Lower leg skin (tissue), 4 donors: ENCODE results near the gene TSEN54. TPM values are rescaled to one million over a fixed set of nuclear protein-coding genes. Genes with fewer than 3 reads are reported as not detected.

Experiments
- DNase-seq, 2 donors: peaks; one replicate each; pipeline ENCODE4 v3.0.0-alpha.2; 2019; ENCODE audit warnings: low spot score in 2 of 2
- H3K4me3 ChIP-seq: fragments of 200-600 bp; sonication (generic); 2 replicates; pipeline ENCODE4 v1.5.1; 2017; ENCODE audit warnings: mild to moderate bottlenecking, low read depth; ENCODE audit not compliant: poor library complexity, severe bottlenecking
- CTCF ChIP-seq, 3 donors: fragments of 450-650 bp; IDR thresholded peaks; one replicate each; pipeline ENCODE4 v1.5.1; 2016; ENCODE audit warnings: antibody characterized with exemption in 3 of 3, mild to moderate bottlenecking in 3 of 3, moderate library complexity in 2 of 3
- POLR2A ChIP-seq, 2 donors: fragments of 450-650 bp; IDR thresholded peaks; one replicate each; pipeline ENCODE4 v1.6.1; 2016 to 2017; ENCODE audit warnings: antibody characterized with exemption in 2 of 2, mild to moderate bottlenecking in 1 of 2, moderate library complexity in 1 of 2
- WGBS, 2 donors: methylation state at CpG; one replicate each; pipeline ENCODE4 v1.1.5; 2018; 5-methylcytosine and 5-hydroxymethylcytosine counted together
- intact Hi-C: fragments of 100-400 bp; cut with DNase I; formaldehyde crosslinking; loops from one replicate; pipeline ENCODE4 v1.15.0; 2023; ENCODE audit warnings: low total_unique reads
- total RNA-seq, 4 donors: library from RNA; depleted of rRNA; stranded (reverse); fragments of >200 nt; gene quantifications; one replicate each; pipeline ENCODE4 v1.1.0, GENCODE V29; 2016

TSEN54 gene
- total RNA-seq, 4 donors from 2014 or later, result 42.7 to 70.8 (median 50.8) TPM

GRCh38 chr17:75568412-75569255 lies 52.3 kb downstream of the TSEN54 start:
- intact Hi-C loops, result no loop called here
- no peak for DNase-seq
- 92 to 93% methylated on average over 23 to 26 of the region's 31 CpGs for WGBS, 2 donors
- TF ChIP-seq CTCF (IDR thresholded peaks at IDR 0.05), result no peak
- TF ChIP-seq POLR2A (IDR thresholded peaks at IDR 0.05), result no peak
- no peak overlapping the region for H3K4me3 ChIP-seq

GRCh38 chr17:75570034-75570676 lies 53.8 kb downstream of the TSEN54 start:
- 93 to 94% methylated on average over 24 of the region's 35 CpGs for WGBS, 2 donors
- no peak for TF ChIP-seq CTCF (IDR thresholded peaks at IDR 0.05)
- no peak for TF ChIP-seq POLR2A (IDR thresholded peaks at IDR 0.05)
- DNase-seq, result no peak
- no peak overlapping the region for H3K4me3 ChIP-seq
- intact Hi-C loops, result no loop called here

GRCh38 chr17:75570772-75571171 lies 54.4 kb downstream of the TSEN54 start:
- TF ChIP-seq POLR2A (IDR thresholded peaks at IDR 0.05) (no peak), CTCF (IDR thresholded peaks at IDR 0.05) (no peak)
- no peak for DNase-seq
- WGBS, 2 donors, result 94 to 100% methylated on average over 2 to 3 of the region's 11 CpGs
- intact Hi-C loops, result no loop called here
- H3K4me3 ChIP-seq, result no peak overlapping the region

- DNase-seq, result no peak
- intact Hi-C loops, result no loop called here
- 81 to 86% methylated on average over 14 to 15 of the region's 15 CpGs for WGBS, 2 donors
- H3K4me3 ChIP-seq, result no peak overlapping the region
- TF ChIP-seq POLR2A (IDR thresholded peaks at IDR 0.05), result no peak
- no peak for TF ChIP-seq CTCF (IDR thresholded peaks at IDR 0.05)
Observed at GRCh38 chr17:75571197-75571884, 55.0 kb downstream of the TSEN54 start.

- no peak overlapping the region for H3K4me3 ChIP-seq
- TF ChIP-seq CTCF (IDR thresholded peaks at IDR 0.05), result no peak
- no peak for TF ChIP-seq POLR2A (IDR thresholded peaks at IDR 0.05)
- 98% methylated on average over 8 to 16 of the region's 16 CpGs for WGBS, 2 donors
- intact Hi-C loops, result no loop called here
- no peak for DNase-seq
Observed at GRCh38 chr17:75571885-75572215, 55.5 kb downstream of the TSEN54 start.
